HFF-Myc (cell line): ENCODE measurements around the gene ATP2B3.

Source experiments
- DNase-seq: peaks from one replicate; pipeline ENCODE4 v3.0.0-alpha.2; 2011; ENCODE audit warnings: low read depth; ENCODE audit errors: extremely low read depth
- H3K4me3 ChIP-seq: replicated peaks from 2 replicates; pipeline ENCODE4 v1.5.1; 2011; ENCODE audit warnings: low read depth, mild to moderate bottlenecking, control low read depth, low read length
- CTCF ChIP-seq: IDR thresholded peaks from 2 replicates; pipeline ENCODE4 v1.5.1; 2012; ENCODE audit warnings: mild to moderate bottlenecking, low read depth, low read length, control low read depth; ENCODE audit errors: missing control alignments

Gene ATP2B3

GRCh38 chrX:153624196-153625091, 107.0 kb downstream of the ATP2B3 start:
- no peak overlapping the region for H3K4me3 ChIP-seq
- no peak for TF ChIP-seq CTCF
- DNase-seq: no peak

GRCh38 chrX:153625271-153626024, 108.0 kb downstream of the ATP2B3 start:
- no peak for TF ChIP-seq CTCF
- H3K4me3 ChIP-seq: no peak overlapping the region
- no peak for DNase-seq

GRCh38 chrX:153626025-153626633, 108.7 kb downstream of the ATP2B3 start:
- DNase-seq: no peak
- no peak for TF ChIP-seq CTCF
- no peak overlapping the region for H3K4me3 ChIP-seq

GRCh38 chrX:153626863-153627674, 109.6 kb downstream of the ATP2B3 start:
- no peak overlapping the region for H3K4me3 ChIP-seq
- no peak for DNase-seq
- TF ChIP-seq CTCF: no peak

- TF ChIP-seq CTCF: no peak
- H3K4me3 ChIP-seq: no peak overlapping the region
- DNase-seq: no peak
Measured at GRCh38 chrX:153627675-153628111, 110.3 kb downstream of the ATP2B3 start.

GRCh38 chrX:153628129-153628528, 110.7 kb downstream of the ATP2B3 start:
- no peak for TF ChIP-seq CTCF
- no peak for DNase-seq
- no peak overlapping the region for H3K4me3 ChIP-seq
